ENCODE data around the gene BEND4.

BEND4 gene

GRCh38 chr4:42112846-42113245 lies 39.6 kb downstream of the BEND4 start:
- H3K4me3 ChIP-seq (ENCODE audit: low read depth, low read length), result no peak overlapping the region

GRCh38 chr4:42104521-42104920 lies 47.9 kb downstream of the BEND4 start:
- no peak overlapping the region for H3K4me3 ChIP-seq (ENCODE audit: low read depth, low read length)

- H3K4me3 ChIP-seq (ENCODE audit: low read depth, low read length), result no peak overlapping the region
These were observed 50.9 kb downstream of the BEND4 start for GRCh38 chr4:42101446-42101975.

GRCh38 chr4:42088386-42088785 lies 64.1 kb downstream of the BEND4 start:
- H3K4me3 ChIP-seq (ENCODE audit: low read depth, low read length), result no peak overlapping the region

- no peak overlapping the region for H3K4me3 ChIP-seq (ENCODE audit: low read depth, low read length)
These were observed 68.6 kb downstream of the BEND4 start for GRCh38 chr4:42083816-42084215.

- no peak overlapping the region for H3K4me3 ChIP-seq (ENCODE audit: low read depth, low read length)
These were observed 72.1 kb downstream of the BEND4 start for GRCh38 chr4:42080306-42080705.

GRCh38 chr4:42078184-42078801 lies 74.2 kb downstream of the BEND4 start:
- H3K4me3 ChIP-seq (ENCODE audit: low read depth, low read length), result no peak overlapping the region

GRCh38 chr4:42074294-42074693 lies 78.2 kb downstream of the BEND4 start:
- H3K4me3 ChIP-seq (ENCODE audit: low read depth, low read length), result no peak overlapping the region

GRCh38 chr4:42070463-42070862 lies 82.0 kb downstream of the BEND4 start:
- no peak overlapping the region for H3K4me3 ChIP-seq (ENCODE audit: low read depth, low read length)

GRCh38 chr4:42067264-42067663 lies 85.2 kb downstream of the BEND4 start:
- H3K4me3 ChIP-seq (ENCODE audit: low read depth, low read length), result no peak overlapping the region

GRCh38 chr4:42066402-42066801 lies 86.1 kb downstream of the BEND4 start:
- no peak overlapping the region for H3K4me3 ChIP-seq (ENCODE audit: low read depth, low read length)
